ENCODE results near the gene B3GNT5. TPM values are rescaled to one million over a fixed set of nuclear protein-coding genes. Genes with fewer than 3 reads are reported as not detected.
A peak's percentile ranks its signal among the peaks of the same experiment; 100 is the strongest.

The B3GNT5 gene
- total RNA-seq, 4 donors from 2014 or later = 6.0 to 46.3 (median 39.9) TPM

GRCh38 chr3:183300996-183301562 is 48.0 kb downstream of the B3GNT5 start:
- Histone ChIP-seq H3K27ac (no peak overlapping the region), H3K27me3 (no peaks in the 10 kb centered on the region), H3K4me1 (peaks cover 0 to 14% (median under 1%) of the 10 kb centered on the region in 4 donors), H3K36me3 (no peaks in the 10 kb centered on the region), H3K4me3 (no peak overlapping the region), H3K9me3 (no peaks in the 10 kb centered on the region)
- in situ Hi-C loops (cut with MboI; ENCODE audit: low pct_ligation_motif_present in 1 of 4, low pct_unique_long_range_greater_than_20kb in 1 of 4, low sequenced_read_pairs in 3 of 4) (no loop called here), intact Hi-C loops (cut with DNase I; ENCODE audit: low total_unique reads) (no loop called here)
- no peak for TF ChIP-seq CTCF (IDR thresholded peaks at IDR 0.05)
- TF ChIP-seq EP300 (IDR thresholded peaks at IDR 0.05; ENCODE audit: low read depth) = no peak
- TF ChIP-seq POLR2A (IDR thresholded peaks at IDR 0.05) = no peak
- no peak for TF ChIP-seq POLR2AphosphoS5 (IDR thresholded peaks at IDR 0.05)
- WGBS, 2 donors (ENCODE audit: low coverage in 1 of 2) = 73 to 88% methylated on average over 2 to 6 of the region's 6 CpGs
- no peak for DNase-seq

GRCh38 chr3:183301937-183302580 is 49.0 kb downstream of the B3GNT5 start:
- no peaks in the 10 kb centered on the region for H3K36me3 ChIP-seq
- H3K27ac ChIP-seq = no peak overlapping the region
- peaks cover 3 to 23% (median 7%) of the 10 kb centered on the region in 4 donors for H3K4me1 ChIP-seq
- intact Hi-C loops (cut with DNase I; ENCODE audit: low total_unique reads) = no loop called here
- H3K9me3 ChIP-seq = no peaks in the 10 kb centered on the region
- TF ChIP-seq POLR2AphosphoS5 (IDR thresholded peaks at IDR 0.05) = no peak
- no peak for TF ChIP-seq POLR2A (IDR thresholded peaks at IDR 0.05)
- DNase-seq = no peak
- in situ Hi-C loops (cut with MboI; ENCODE audit: low pct_ligation_motif_present in 1 of 4, low pct_unique_long_range_greater_than_20kb in 1 of 4, low sequenced_read_pairs in 3 of 4) = no loop called here
- no peaks in the 10 kb centered on the region for H3K27me3 ChIP-seq
- no peak overlapping the region for H3K4me3 ChIP-seq
- WGBS, 2 donors (ENCODE audit: low coverage in 1 of 2) = 64 to 94% methylated on average over 4 to 8 of the region's 8 CpGs

GRCh38 chr3:183303690-183304089 is 50.6 kb downstream of the B3GNT5 start:
- Histone ChIP-seq H3K4me1 (peaks cover 12 to 39% (median 17%) of the 10 kb centered on the region in 4 donors), H3K9me3 (no peaks in the 10 kb centered on the region), H3K4me3 (no peak overlapping the region), H3K27me3 (no peaks in the 10 kb centered on the region), H3K27ac (no peak overlapping the region), H3K36me3 (no peaks in the 10 kb centered on the region)
- intact Hi-C loops (cut with DNase I; ENCODE audit: low total_unique reads) = no loop called here
- in situ Hi-C loops (cut with MboI; ENCODE audit: low pct_ligation_motif_present in 1 of 4, low pct_unique_long_range_greater_than_20kb in 1 of 4, low sequenced_read_pairs in 3 of 4) = no loop called here
- DNase-seq = no peak
- TF ChIP-seq CTCF (IDR thresholded peaks at IDR 0.05) (no peak), POLR2AphosphoS5 (IDR thresholded peaks at IDR 0.05) (no peak), POLR2A (IDR thresholded peaks at IDR 0.05) (no peak), EP300 (IDR thresholded peaks at IDR 0.05; ENCODE audit: low read depth) (no peak)
- WGBS, 2 donors (ENCODE audit: low coverage in 1 of 2) = 50 to 64% methylated on average over 1 to 2 of the region's 2 CpGs

- Histone ChIP-seq H3K36me3 (no peaks in the 10 kb centered on the region), H3K4me1 (peaks cover 12 to 52% (median 24%) of the 10 kb centered on the region in 4 donors), H3K27ac (peak overlapping the region; percentile 74 to 86 (median 83)), H3K27me3 (no peaks in the 10 kb centered on the region), H3K4me3 (peak overlapping the region in 1 of 4 donors; percentile 1), H3K9me3 (no peaks in the 10 kb centered on the region)
- WGBS, 2 donors (ENCODE audit: low coverage in 1 of 2) = 28 to 29% methylated on average over 6 to 9 of the region's 9 CpGs
- intact Hi-C loops (cut with DNase I; ENCODE audit: low total_unique reads) (no loop called here), in situ Hi-C loops (cut with MboI; ENCODE audit: low pct_ligation_motif_present in 1 of 4, low pct_unique_long_range_greater_than_20kb in 1 of 4, low sequenced_read_pairs in 3 of 4) (no loop called here)
- peak; percentile 91 for DNase-seq
- TF ChIP-seq EP300 (IDR thresholded peaks at IDR 0.05; ENCODE audit: low read depth) (no peak), POLR2A (IDR thresholded peaks at IDR 0.05) (peak; percentile 65), CTCF (IDR thresholded peaks at IDR 0.05) (no peak), POLR2AphosphoS5 (IDR thresholded peaks at IDR 0.05) (peak; percentile 44 to 71 (median 68))
Measured at GRCh38 chr3:183306798-183307671, 54.0 kb downstream of the B3GNT5 start.

Data from transverse colon (tissue), 4 donors.